GM19467 (cell line): Measurements from ENCODE around the gene PCCA.
"Not testable (repeated sequence)": the region's sequence is repeated elsewhere in the genome, so short reads cannot be mapped to it uniquely, and the experiment has no call there.

ENCODE experiments used
- ATAC-seq: cut with Tn5 transposase; IDR thresholded peaks from one replicate; pipeline ENCODE4 v1.9.1; 2021; ENCODE audit warnings: mild to moderate bottlenecking, moderate library complexity; ENCODE audit not compliant: unreplicated experiment

The PCCA gene

GRCh38 chr13:100096526-100096925 is 7.6 kb downstream of the PCCA start:
- ATAC-seq, result no peak

- no peak for ATAC-seq
Measured at GRCh38 chr13:100097821-100098220, 8.9 kb downstream of the PCCA start.

GRCh38 chr13:100098445-100099116 is 9.7 kb downstream of the PCCA start:
- ATAC-seq, result no peak

GRCh38 chr13:100099117-100099445 is 10.2 kb downstream of the PCCA start:
- not testable (repeated sequence) for ATAC-seq

GRCh38 chr13:100100115-100100879 is 11.4 kb downstream of the PCCA start:
- no peak for ATAC-seq

GRCh38 chr13:100102042-100102441 is 13.1 kb downstream of the PCCA start:
- no peak for ATAC-seq

- ATAC-seq, result no peak
Measured at GRCh38 chr13:100106005-100106404, 17.1 kb downstream of the PCCA start.

GRCh38 chr13:100106705-100107104 is 17.8 kb downstream of the PCCA start:
- ATAC-seq, result no peak

- ATAC-seq, result peak; percentile 63
Measured at GRCh38 chr13:100108913-100109507, 20.1 kb downstream of the PCCA start.

- ATAC-seq, result no peak
Measured at GRCh38 chr13:100110269-100110668, 21.4 kb downstream of the PCCA start.

GRCh38 chr13:100112186-100112838 is 23.4 kb downstream of the PCCA start:
- ATAC-seq, result no peak

- no peak for ATAC-seq
Measured at GRCh38 chr13:100115693-100116254, 26.9 kb downstream of the PCCA start.

- no peak for ATAC-seq
Measured at GRCh38 chr13:100124265-100124664, 35.4 kb downstream of the PCCA start.

GRCh38 chr13:100125946-100126345 is 37.1 kb downstream of the PCCA start:
- no peak for ATAC-seq

GRCh38 chr13:100128373-100128772 is 39.5 kb downstream of the PCCA start:
- ATAC-seq, result no peak

GRCh38 chr13:100128838-100129237 is 39.9 kb downstream of the PCCA start:
- no peak for ATAC-seq

- ATAC-seq, result peak; percentile 83
Measured at GRCh38 chr13:100129605-100130004, 40.7 kb downstream of the PCCA start.

GRCh38 chr13:100130092-100130491 is 41.2 kb downstream of the PCCA start:
- ATAC-seq, result no peak

- no peak for ATAC-seq
Measured at GRCh38 chr13:100130930-100131511, 42.1 kb downstream of the PCCA start.

- ATAC-seq, result no peak
Measured at GRCh38 chr13:100131863-100132574, 43.1 kb downstream of the PCCA start.
